Activated CD4-positive, CD25-positive, alpha-beta regulatory T cell treated with anti-CD3 and anti-CD28 coated beads, Interleukin-2, amount 50 U/mL, for 16 hours (primary cell): Measurements from ENCODE around the gene CDC23.
"Not testable (repeated sequence)": the region's sequence is repeated elsewhere in the genome, so short reads cannot be mapped to it uniquely, and the experiment has no call there.

Experiments used
- DNase-seq: peaks from one replicate; pipeline ENCODE4 v3.0.0-alpha.2; 2020; ENCODE audit warnings: low read depth, low spot score

CDC23 gene

GRCh38 chr5:138216799-138217198, 3.7 kb upstream of the CDC23 start:
- no peak for DNase-seq

GRCh38 chr5:138212828-138213160, 329 bp downstream of the CDC23 start:
- DNase-seq, result no peak

- no peak for DNase-seq
These were observed 2.1 kb downstream of the CDC23 start for GRCh38 chr5:138210985-138211384.

GRCh38 chr5:138193859-138194258, 19.3 kb downstream of the CDC23 start:
- not testable (repeated sequence) for DNase-seq

- no peak for DNase-seq
These were observed 20.3 kb downstream of the CDC23 start for GRCh38 chr5:138192826-138193225.

- DNase-seq, result no peak
These were observed 24.5 kb downstream of the CDC23 start for GRCh38 chr5:138188626-138189025.

GRCh38 chr5:138186002-138186447, 27.1 kb downstream of the CDC23 start:
- DNase-seq, result no peak

GRCh38 chr5:138182808-138183207, 30.3 kb downstream of the CDC23 start:
- no peak for DNase-seq

GRCh38 chr5:138180841-138181240, 32.3 kb downstream of the CDC23 start:
- DNase-seq, result no peak

GRCh38 chr5:138180183-138180782, 32.8 kb downstream of the CDC23 start:
- no peak for DNase-seq

GRCh38 chr5:138179277-138179857, 33.8 kb downstream of the CDC23 start:
- no peak for DNase-seq

- DNase-seq, result peak; percentile 80
These were observed 34.4 kb downstream of the CDC23 start, which contains the start of the genes BRD8 and KIF20A for GRCh38 chr5:138178516-138179276. Gene BRD8 (minus strand): TSS chr5:138178630. CDS start chr5:138178614, 16 bp downstream. Gene KIF20A (plus strand): TSS chr5:138179112. CDS start chr5:138179681, 569 bp downstream.

GRCh38 chr5:138177941-138178515, 35.1 kb downstream of the CDC23 start:
- no peak for DNase-seq

GRCh38 chr5:138170299-138170698, 42.8 kb downstream of the CDC23 start:
- DNase-seq, result no peak

GRCh38 chr5:138169124-138169523, 44.0 kb downstream of the CDC23 start:
- no peak for DNase-seq

GRCh38 chr5:138163721-138164120, 49.4 kb downstream of the CDC23 start:
- DNase-seq, result no peak

GRCh38 chr5:138160706-138161105, 52.4 kb downstream of the CDC23 start:
- no peak for DNase-seq

- no peak for DNase-seq
These were observed 53.5 kb downstream of the CDC23 start for GRCh38 chr5:138159666-138160065.

GRCh38 chr5:138157626-138158025, 55.5 kb downstream of the CDC23 start:
- DNase-seq, result no peak

GRCh38 chr5:138155977-138156376, 57.1 kb downstream of the CDC23 start:
- DNase-seq, result not testable (repeated sequence)

- DNase-seq, result no peak
These were observed 63.6 kb downstream of the CDC23 start for GRCh38 chr5:138149530-138149929.

GRCh38 chr5:138148811-138149210, 64.3 kb downstream of the CDC23 start:
- DNase-seq, result no peak
